ENCODE data around the gene TCF4.

DNA sequence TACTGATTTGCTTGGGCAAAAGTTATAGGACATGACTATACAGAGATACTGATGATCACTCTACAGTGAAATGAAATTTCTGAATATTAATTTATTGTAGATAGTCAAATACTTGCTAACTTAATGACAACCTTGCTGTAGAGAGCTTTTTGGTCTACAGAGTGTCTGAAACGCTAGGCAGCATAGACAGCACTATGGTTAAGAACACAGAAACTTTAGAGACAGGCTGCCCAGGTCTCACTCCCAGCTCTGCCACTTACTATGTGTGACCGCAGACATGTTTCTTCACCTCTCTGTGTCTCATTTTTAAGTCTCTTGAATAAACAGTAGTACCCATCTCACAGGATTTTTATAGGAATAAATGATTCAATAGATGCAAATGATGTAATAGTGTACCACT, 247.0 kb downstream of the TCF4 start:
- TF ChIP-seq EZH2 (IDR thresholded peaks at IDR 0.05; ENCODE audit: low read length): no peak
- TF ChIP-seq, protein P1, sequence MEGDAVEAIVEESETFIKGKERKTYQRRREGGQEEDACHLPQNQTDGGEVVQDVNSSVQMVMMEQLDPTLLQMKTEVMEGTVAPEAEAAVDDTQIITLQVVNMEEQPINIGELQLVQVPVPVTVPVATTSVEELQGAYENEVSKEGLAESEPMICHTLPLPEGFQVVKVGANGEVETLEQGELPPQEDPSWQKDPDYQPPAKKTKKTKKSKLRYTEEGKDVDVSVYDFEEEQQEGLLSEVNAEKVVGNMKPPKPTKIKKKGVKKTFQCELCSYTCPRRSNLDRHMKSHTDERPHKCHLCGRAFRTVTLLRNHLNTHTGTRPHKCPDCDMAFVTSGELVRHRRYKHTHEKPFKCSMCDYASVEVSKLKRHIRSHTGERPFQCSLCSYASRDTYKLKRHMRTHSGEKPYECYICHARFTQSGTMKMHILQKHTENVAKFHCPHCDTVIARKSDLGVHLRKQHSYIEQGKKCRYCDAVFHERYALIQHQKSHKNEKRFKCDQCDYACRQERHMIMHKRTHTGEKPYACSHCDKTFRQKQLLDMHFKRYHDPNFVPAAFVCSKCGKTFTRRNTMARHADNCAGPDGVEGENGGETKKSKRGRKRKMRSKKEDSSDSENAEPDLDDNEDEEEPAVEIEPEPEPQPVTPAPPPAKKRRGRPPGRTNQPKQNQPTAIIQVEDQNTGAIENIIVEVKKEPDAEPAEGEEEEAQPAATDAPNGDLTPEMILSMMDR (optimal IDR thresholded peaks at IDR 0.05 in 1 of 3, IDR thresholded peaks at IDR 0.05 in 1 of 3, conservative IDR thresholded peaks at IDR 0.05 in 1 of 3; ENCODE audit: extremely low read depth in 1 of 3, insufficient read depth in 2 of 3, low read length in 3 of 3): no peak

Measured in keratinocyte (primary cell).